ENCODE results near the gene RBM23. TPM values are rescaled to one million over a fixed set of nuclear protein-coding genes. Genes with fewer than 3 reads are reported as not detected.

Gene RBM23
- total and polyA plus RNA-seq, 2 of the 8 experiments (the other 6 are each of a cell fraction or from before 2014, with no cell fraction given), result 41.2 to 43.3 TPM

- POLR2A ChIA-PET (ENCODE audit: partially characterized antibody), result interaction anchor here (0.8 to 1.4 kb wide), 3 partner anchors 8 to 56 kb away, joined by 3 read pairs; no protein-coding TSS in a partner anchor
- Histone ChIP-seq H3K18ac (ENCODE audit: extremely low read depth, low read length) (no peak overlapping the region), H2BK12ac (ENCODE audit: low read depth, low read length) (no peak overlapping the region), H3K79me2 (ENCODE audit: control insufficient read depth in 1 of 2, insufficient read depth in 2 of 2, low read length in 2 of 2) (no peaks in the 10 kb centered on the region), H4K91ac (replicated peaks; ENCODE audit: insufficient read length, low read length) (no peak overlapping the region), H2BK15ac (ENCODE audit: low read length) (no peak overlapping the region), H2BK20ac (ENCODE audit: low read length) (no peak overlapping the region), H2AFZ (ENCODE audit: low read length) (no peak overlapping the region), H3K14ac (ENCODE audit: insufficient read length) (no peak overlapping the region), H3K27me3 (replicated peaks in 1 of 4; ENCODE audit: control insufficient read depth in 3 of 4, extremely low read depth in 1 of 4, insufficient read depth in 3 of 4, low read length in 3 of 4) (no peaks in the 10 kb centered on the region), H3K4ac (replicated peaks; ENCODE audit: insufficient read length, low read depth, low read length) (no peak overlapping the region), H2BK120ac (replicated peaks; ENCODE audit: low read depth, low read length) (no peak overlapping the region), H2BK5ac (ENCODE audit: low read depth, low read length) (no peak overlapping the region), H3K79me1 (ENCODE audit: low read depth, low read length) (no peaks in the 10 kb centered on the region), H3K56ac (replicated peaks; ENCODE audit: insufficient read length, low read depth, low read length) (no peak overlapping the region), H3K9me3 (ENCODE audit: insufficient read depth in 2 of 2, low read depth in 1 of 2, low read length in 1 of 2) (no peaks in the 10 kb centered on the region), H4K8ac (ENCODE audit: extremely low read depth, insufficient read depth, low read length) (no peak overlapping the region), H2AK5ac (ENCODE audit: low read depth, low read length) (no peak overlapping the region), H3K4me1 (replicated peaks in 1 of 4; ENCODE audit: control insufficient read depth in 3 of 4, insufficient read depth in 4 of 4, low read length in 3 of 4) (peaks cover 0 to 14% (median 6%) of the 10 kb centered on the region in 4 experiments; a peak in 6 of 7 replicates), H3K36me3 (ENCODE audit: control insufficient read depth in 2 of 4, insufficient read depth in 4 of 4, low read length in 3 of 4) (no peaks in the 10 kb centered on the region; a peak in 2 of 8 replicates), H3K4me2 (ENCODE audit: insufficient read depth in 1 of 2, low read depth in 2 of 2, low read length in 2 of 2) (no peak overlapping the region), H3K9ac (replicated peaks in 1 of 4; ENCODE audit: extremely low read depth in 1 of 4, low read depth in 3 of 4, low read length in 3 of 4) (no peak overlapping the region), H3K23ac (ENCODE audit: insufficient read length) (no peak overlapping the region), H3K4me3 (ENCODE audit: extremely low read depth in 1 of 4, insufficient read depth in 2 of 4, low read depth in 3 of 4, low read length in 4 of 4) (no peak overlapping the region), H3K23me2 (ENCODE audit: low read depth, low read length) (peaks cover 7% of the 10 kb centered on the region; the same call in 1 of the 2 replicates), H4K20me1 (replicated peaks in 1 of 2; ENCODE audit: control insufficient read depth in 1 of 2, insufficient read depth in 2 of 2, low read length in 2 of 2) (no peaks in the 10 kb centered on the region), H3K27ac (ENCODE audit: low read depth, low read length) (no peak overlapping the region), H4K5ac (ENCODE audit: insufficient read length, low read depth, low read length) (no peak overlapping the region)
- DNase-seq (ENCODE audit: low read depth in 1 of 2, low spot score in 2 of 2) (no peak), FAIRE-seq (no peak)
- WGBS, 2 experiments (ENCODE audit: extremely low coverage in 1 of 2, insufficient coverage in 1 of 2, insufficient read length in 1 of 2, insufficient replicate concordance in 2 of 2, low coverage in 1 of 2, low lambda C conversion rate in 2 of 2, missing lambda C conversion rate in 1 of 2), result 88% methylated on average over 8 of the region's 8 CpGs; no CpG with 5 or more reads in 1 of the 2 experiments
- CTCF ChIA-PET (ENCODE audit: partially characterized antibody), result interaction anchor here (0.6 to 56.0 kb wide), 6 partner anchors 9 to 308 kb away, joined by 3 to 1562 read pairs (median 3); partner anchors contain the start of genes MMP14, MRPL52 and SLC7A7
- TF ChIP-seq CBX8 (IDR thresholded peaks at IDR 0.05; ENCODE audit: borderline replicate concordance, low read depth, low read length) (no peak), KDM1A (IDR thresholded peaks at IDR 0.05; ENCODE audit: borderline replicate concordance, low read length) (no peak), CTCF (IDR thresholded peaks at IDR 0.05; ENCODE audit: control extremely low read depth in 1 of 3, insufficient read depth in 1 of 3, low read depth in 1 of 3, low read length in 3 of 3) (no peak), TBP (IDR thresholded peaks at IDR 0.05; ENCODE audit: low read depth, low read length) (no peak), RBBP5 (IDR thresholded peaks at IDR 0.05; ENCODE audit: borderline replicate concordance, low read depth, low read length) (no peak), CTBP2 (IDR thresholded peaks at IDR 0.05; ENCODE audit: borderline replicate concordance, insufficient read depth, insufficient read length, low read length) (no peak), E2F6 (IDR thresholded peaks at IDR 0.05) (no peak)
Measured at GRCh38 chr14:22878271-22879246, 40.4 kb downstream of the RBM23 start.
